Measurements from ENCODE around the gene TMEM213. TPM values are rescaled to one million over a fixed set of nuclear protein-coding genes. Genes with fewer than 3 reads are reported as not detected.

TMEM213 gene
- not detected for total RNA-seq

DNA sequence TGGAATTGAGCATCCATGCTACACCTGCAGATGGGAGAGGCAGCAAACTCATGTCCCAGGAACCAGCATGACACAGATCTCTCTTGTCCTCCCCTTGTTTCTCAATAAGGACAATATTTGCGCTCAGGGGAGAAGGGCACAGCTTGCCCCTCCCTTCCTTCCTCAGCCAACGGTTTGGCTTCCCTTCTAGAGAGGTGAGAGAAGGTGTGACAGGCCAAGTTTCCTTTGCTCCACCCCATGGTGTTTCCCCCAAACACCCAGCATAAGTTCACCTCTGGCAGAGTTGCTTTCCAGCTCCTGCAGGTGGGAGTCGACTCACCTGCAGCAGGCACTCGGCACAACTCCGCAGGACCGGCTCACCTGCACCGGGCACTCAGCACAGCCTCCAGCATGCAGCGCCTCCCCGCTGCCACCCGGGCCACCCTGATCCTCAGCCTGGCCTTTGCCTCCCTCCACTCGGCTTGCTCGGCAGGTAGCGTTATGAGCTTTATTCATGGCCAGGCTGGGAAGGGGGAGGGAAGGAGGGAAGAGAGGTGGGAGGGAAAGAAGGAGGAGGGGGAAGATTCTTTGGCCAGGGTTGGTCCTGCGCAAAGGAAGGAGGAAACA lies at the start of gene TMEM213, which contains the start of gene ATP6V0A4:
Gene TMEM213 (plus strand): TSS at position 280 of the 606 bp plus-strand sequence. CDS start 111 bp downstream, at position 391.
Gene ATP6V0A4 (minus strand): TSS at position 482 of the 606 bp plus-strand sequence. CDS start 26,949 bp downstream, outside the sequence.
- no peaks in the 10 kb centered on the region for H3K27me3 ChIP-seq (replicated peaks; ENCODE audit: insufficient read depth)
- ATAC-seq (ENCODE audit: insufficient number of reproducible peaks, low FRiP score, low read depth), result no peak
- H3K36me3 ChIP-seq, result no peaks in the 10 kb centered on the region
- H3K4me3 ChIP-seq, result no peak within 1 kb of the TSS
- DNase-seq (ENCODE audit: low spot score), result no peak
- H3K9me3 ChIP-seq, result no peaks in the 10 kb centered on the region
- TF ChIP-seq, protein P1, sequence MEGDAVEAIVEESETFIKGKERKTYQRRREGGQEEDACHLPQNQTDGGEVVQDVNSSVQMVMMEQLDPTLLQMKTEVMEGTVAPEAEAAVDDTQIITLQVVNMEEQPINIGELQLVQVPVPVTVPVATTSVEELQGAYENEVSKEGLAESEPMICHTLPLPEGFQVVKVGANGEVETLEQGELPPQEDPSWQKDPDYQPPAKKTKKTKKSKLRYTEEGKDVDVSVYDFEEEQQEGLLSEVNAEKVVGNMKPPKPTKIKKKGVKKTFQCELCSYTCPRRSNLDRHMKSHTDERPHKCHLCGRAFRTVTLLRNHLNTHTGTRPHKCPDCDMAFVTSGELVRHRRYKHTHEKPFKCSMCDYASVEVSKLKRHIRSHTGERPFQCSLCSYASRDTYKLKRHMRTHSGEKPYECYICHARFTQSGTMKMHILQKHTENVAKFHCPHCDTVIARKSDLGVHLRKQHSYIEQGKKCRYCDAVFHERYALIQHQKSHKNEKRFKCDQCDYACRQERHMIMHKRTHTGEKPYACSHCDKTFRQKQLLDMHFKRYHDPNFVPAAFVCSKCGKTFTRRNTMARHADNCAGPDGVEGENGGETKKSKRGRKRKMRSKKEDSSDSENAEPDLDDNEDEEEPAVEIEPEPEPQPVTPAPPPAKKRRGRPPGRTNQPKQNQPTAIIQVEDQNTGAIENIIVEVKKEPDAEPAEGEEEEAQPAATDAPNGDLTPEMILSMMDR (IDR thresholded peaks at IDR 0.05), result no peak
- no peak within 1 kb of the TSS for H3K27ac ChIP-seq
- no peaks in the 10 kb centered on the region for H3K4me1 ChIP-seq (ENCODE audit: control insufficient read depth in 1 of 2, low read depth in 2 of 2)

- no peaks in the 10 kb centered on the region for H3K9me3 ChIP-seq
- no peak overlapping the region for H3K27ac ChIP-seq
- no peaks in the 10 kb centered on the region for H3K4me1 ChIP-seq (ENCODE audit: control insufficient read depth in 1 of 2, low read depth in 2 of 2)
- DNase-seq (ENCODE audit: low spot score) (no peak), ATAC-seq (ENCODE audit: insufficient number of reproducible peaks, low FRiP score, low read depth) (no peak)
- H3K27me3 ChIP-seq (replicated peaks; ENCODE audit: insufficient read depth), result no peaks in the 10 kb centered on the region
- TF ChIP-seq, protein P1 (IDR thresholded peaks at IDR 0.05), result no peak
- H3K4me3 ChIP-seq, result no peak overlapping the region
- no peaks in the 10 kb centered on the region for H3K36me3 ChIP-seq
Observed at GRCh38 chr7:138748666-138749065, 49.1 kb upstream of the TMEM213 start.

- Histone ChIP-seq H3K4me3 (no peak overlapping the region), H3K9me3 (no peaks in the 10 kb centered on the region), H3K27ac (no peak overlapping the region), H3K4me1 (ENCODE audit: control insufficient read depth in 1 of 2, low read depth in 2 of 2) (no peaks in the 10 kb centered on the region), H3K27me3 (replicated peaks; ENCODE audit: insufficient read depth) (no peaks in the 10 kb centered on the region), H3K36me3 (no peaks in the 10 kb centered on the region)
- TF ChIP-seq, protein P1 (IDR thresholded peaks at IDR 0.05), result no peak
- DNase-seq (ENCODE audit: low spot score) (no peak), ATAC-seq (ENCODE audit: insufficient number of reproducible peaks, low FRiP score, low read depth) (no peak)
Observed at GRCh38 chr7:138749960-138750359, 47.8 kb upstream of the TMEM213 start.

GRCh38 chr7:138750473-138750872 lies 47.3 kb upstream of the TMEM213 start:
- DNase-seq (ENCODE audit: low spot score) (no peak), ATAC-seq (ENCODE audit: insufficient number of reproducible peaks, low FRiP score, low read depth) (no peak)
- Histone ChIP-seq H3K4me1 (ENCODE audit: control insufficient read depth in 1 of 2, low read depth in 2 of 2) (no peaks in the 10 kb centered on the region), H3K36me3 (no peaks in the 10 kb centered on the region), H3K27me3 (replicated peaks; ENCODE audit: insufficient read depth) (no peaks in the 10 kb centered on the region), H3K27ac (no peak overlapping the region), H3K4me3 (no peak overlapping the region), H3K9me3 (no peaks in the 10 kb centered on the region)
- TF ChIP-seq, protein P1 (IDR thresholded peaks at IDR 0.05), result no peak

DNA sequence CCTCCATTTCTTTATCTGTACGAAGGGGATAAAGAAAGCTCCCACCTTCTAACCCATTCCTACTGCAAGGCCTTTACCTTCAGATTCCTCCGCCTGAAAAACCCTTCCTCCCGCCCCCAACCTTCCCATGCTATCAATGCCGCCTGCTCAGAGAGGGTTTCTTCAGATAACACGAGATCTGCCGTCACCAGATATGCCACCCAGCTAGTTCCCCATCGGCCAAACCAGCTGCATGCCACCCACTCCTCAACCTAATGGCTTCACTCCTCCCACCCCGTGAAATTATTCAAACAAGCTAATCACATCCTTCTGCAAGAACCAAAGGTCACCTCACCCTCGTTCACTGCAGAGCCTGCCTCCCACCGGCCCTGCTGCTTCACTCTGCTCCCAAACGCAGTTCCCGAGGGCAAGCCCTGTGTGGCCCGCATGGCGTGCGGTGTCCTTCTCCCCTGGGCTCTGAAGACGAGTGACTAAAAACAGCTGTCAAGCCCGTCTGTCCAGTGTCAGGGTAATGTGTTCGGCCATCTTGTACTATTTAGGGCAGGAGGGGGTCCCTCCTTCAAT lies 46.8 kb upstream of the TMEM213 start:
- H3K27me3 ChIP-seq (replicated peaks; ENCODE audit: insufficient read depth), result no peaks in the 10 kb centered on the region
- no peaks in the 10 kb centered on the region for H3K4me1 ChIP-seq (ENCODE audit: control insufficient read depth in 1 of 2, low read depth in 2 of 2)
- H3K27ac ChIP-seq, result no peak overlapping the region
- no peak overlapping the region for H3K4me3 ChIP-seq
- ATAC-seq (ENCODE audit: insufficient number of reproducible peaks, low FRiP score, low read depth) (no peak), DNase-seq (ENCODE audit: low spot score) (no peak)
- H3K36me3 ChIP-seq, result no peaks in the 10 kb centered on the region
- TF ChIP-seq, protein P1 (IDR thresholded peaks at IDR 0.05), result no peak
- no peaks in the 10 kb centered on the region for H3K9me3 ChIP-seq

Measured in thoracic aorta (tissue), 2 donors.